HEK293 (cell line): ENCODE measurements around the gene FBXL7.

Experiments
- CTCF ChIP-seq: fragments of 450-650 bp; formaldehyde crosslinking; IDR thresholded peaks from 2 replicates; pipeline ENCODE4 v1.5.1; 2016; ENCODE audit warnings: missing biosample characterization, missing genetic modification characterization
- SP7 ChIP-seq: fragments of 450-650 bp; formaldehyde crosslinking; IDR thresholded peaks from 2 replicates; pipeline ENCODE4 v1.5.1; 2016; ENCODE audit warnings: missing biosample characterization, missing genetic modification characterization
- TCF7L2 ChIP-seq: IDR thresholded peaks from 2 replicates; pipeline ENCODE4 v1.6.1; 2011; ENCODE audit warnings: low read depth, mild to moderate bottlenecking, inconsistent platforms, low read length, moderate library complexity, borderline replicate concordance
- ZNF133 ChIP-seq: fragments of 450-650 bp; formaldehyde crosslinking; IDR thresholded peaks from 2 replicates; pipeline ENCODE4 v1.5.1; 2016; ENCODE audit warnings: missing biosample characterization, missing genetic modification characterization
- ZNF274 ChIP-seq, 2 experiments: fragments of 200-500 bp in 1 of 2; fragments of 450-650 bp in 1 of 2; sonication (Bioruptor generic) in 1 of 2; formaldehyde crosslinking in 1 of 2; IDR thresholded peaks; 2 replicates each; pipeline versions ENCODE4 v1.5.1 to v1.6.1; 2014 to 2016; ENCODE audit warnings: borderline replicate concordance in 1 of 2, inconsistent platforms in 1 of 2, low read length in 1 of 2, missing biosample characterization in 1 of 2, missing genetic modification characterization in 1 of 2
- ZNF292 ChIP-seq: fragments of 450-650 bp; formaldehyde crosslinking; IDR thresholded peaks from 2 replicates; pipeline ENCODE4 v1.5.1; 2016; ENCODE audit warnings: low read depth, missing biosample characterization, missing genetic modification characterization, borderline replicate concordance
- ZNF785 ChIP-seq: fragments of 450-650 bp; formaldehyde crosslinking; IDR thresholded peaks from 2 replicates; pipeline ENCODE4 v1.5.1; 2016; ENCODE audit warnings: missing biosample characterization, missing genetic modification characterization
- ZSCAN18 ChIP-seq: fragments of 450-650 bp; formaldehyde crosslinking; IDR thresholded peaks from 2 replicates; pipeline ENCODE4 v1.5.1; 2016; ENCODE audit warnings: missing biosample characterization, missing genetic modification characterization
- TF ChIP-seq, protein P1 (sequence below): fragments of 450-650 bp; formaldehyde crosslinking; IDR thresholded peaks from 2 replicates; pipeline ENCODE4 v1.5.1; 2016; ENCODE audit warnings: missing biosample characterization, missing genetic modification characterization
- TF ChIP-seq, protein P2 (sequence below): sonication (generic); formaldehyde crosslinking; IDR thresholded peaks from 2 replicates; pipeline ENCODE4 v1.8.1; 2022; ENCODE audit warnings: mild to moderate bottlenecking, moderate library complexity, missing genetic modification reagents

DNA sequence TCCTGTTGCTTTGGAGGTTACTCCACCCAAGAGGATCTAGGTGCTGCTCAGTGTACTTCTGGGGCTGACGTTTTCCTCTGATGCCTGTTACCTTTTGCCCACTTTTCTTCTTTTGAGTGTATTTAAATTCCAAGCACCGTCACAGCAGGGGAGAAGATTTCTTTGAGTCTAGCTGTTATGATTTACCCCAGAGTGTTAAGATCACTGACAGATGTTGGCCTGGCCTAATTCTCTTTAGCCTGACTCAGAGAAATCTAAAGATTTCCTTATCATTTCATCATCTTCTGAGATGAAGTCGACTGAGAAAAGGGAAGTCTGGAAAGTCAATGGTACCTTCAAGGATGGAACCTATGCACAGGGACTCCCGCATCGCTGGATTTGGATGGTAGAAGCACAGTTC, 191.5 kb downstream of the FBXL7 start:
- TF ChIP-seq CTCF (tag by site-specific recombination): no peak
- TF ChIP-seq ZNF292 (tag by site-specific recombination): no peak
- TF ChIP-seq SP7 (tag by site-specific recombination): no peak
- no peak for TF ChIP-seq TCF7L2
- TF ChIP-seq, protein P1, sequence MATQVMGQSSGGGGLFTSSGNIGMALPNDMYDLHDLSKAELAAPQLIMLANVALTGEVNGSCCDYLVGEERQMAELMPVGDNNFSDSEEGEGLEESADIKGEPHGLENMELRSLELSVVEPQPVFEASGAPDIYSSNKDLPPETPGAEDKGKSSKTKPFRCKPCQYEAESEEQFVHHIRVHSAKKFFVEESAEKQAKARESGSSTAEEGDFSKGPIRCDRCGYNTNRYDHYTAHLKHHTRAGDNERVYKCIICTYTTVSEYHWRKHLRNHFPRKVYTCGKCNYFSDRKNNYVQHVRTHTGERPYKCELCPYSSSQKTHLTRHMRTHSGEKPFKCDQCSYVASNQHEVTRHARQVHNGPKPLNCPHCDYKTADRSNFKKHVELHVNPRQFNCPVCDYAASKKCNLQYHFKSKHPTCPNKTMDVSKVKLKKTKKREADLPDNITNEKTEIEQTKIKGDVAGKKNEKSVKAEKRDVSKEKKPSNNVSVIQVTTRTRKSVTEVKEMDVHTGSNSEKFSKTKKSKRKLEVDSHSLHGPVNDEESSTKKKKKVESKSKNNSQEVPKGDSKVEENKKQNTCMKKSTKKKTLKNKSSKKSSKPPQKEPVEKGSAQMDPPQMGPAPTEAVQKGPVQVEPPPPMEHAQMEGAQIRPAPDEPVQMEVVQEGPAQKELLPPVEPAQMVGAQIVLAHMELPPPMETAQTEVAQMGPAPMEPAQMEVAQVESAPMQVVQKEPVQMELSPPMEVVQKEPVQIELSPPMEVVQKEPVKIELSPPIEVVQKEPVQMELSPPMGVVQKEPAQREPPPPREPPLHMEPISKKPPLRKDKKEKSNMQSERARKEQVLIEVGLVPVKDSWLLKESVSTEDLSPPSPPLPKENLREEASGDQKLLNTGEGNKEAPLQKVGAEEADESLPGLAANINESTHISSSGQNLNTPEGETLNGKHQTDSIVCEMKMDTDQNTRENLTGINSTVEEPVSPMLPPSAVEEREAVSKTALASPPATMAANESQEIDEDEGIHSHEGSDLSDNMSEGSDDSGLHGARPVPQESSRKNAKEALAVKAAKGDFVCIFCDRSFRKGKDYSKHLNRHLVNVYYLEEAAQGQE: no peak
- no peak for TF ChIP-seq ZNF274 (IDR thresholded peaks at IDR 0.05; ENCODE audit: low read length)
- no peak for TF ChIP-seq ZNF274 (tag by site-specific recombination; IDR thresholded peaks at IDR 0.05; ENCODE audit: borderline replicate concordance)
- no peak for TF ChIP-seq ZNF133
- TF ChIP-seq ZSCAN18 (tag by site-specific recombination): no peak
- TF ChIP-seq, protein P2, sequence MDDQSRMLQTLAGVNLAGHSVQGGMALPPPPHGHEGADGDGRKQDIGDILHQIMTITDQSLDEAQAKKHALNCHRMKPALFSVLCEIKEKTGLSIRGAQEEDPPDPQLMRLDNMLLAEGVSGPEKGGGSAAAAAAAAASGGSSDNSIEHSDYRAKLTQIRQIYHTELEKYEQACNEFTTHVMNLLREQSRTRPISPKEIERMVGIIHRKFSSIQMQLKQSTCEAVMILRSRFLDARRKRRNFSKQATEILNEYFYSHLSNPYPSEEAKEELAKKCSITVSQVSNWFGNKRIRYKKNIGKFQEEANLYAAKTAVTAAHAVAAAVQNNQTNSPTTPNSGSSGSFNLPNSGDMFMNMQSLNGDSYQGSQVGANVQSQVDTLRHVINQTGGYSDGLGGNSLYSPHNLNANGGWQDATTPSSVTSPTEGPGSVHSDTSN (CRISPR knock-in tag): no peak
- TF ChIP-seq ZNF785 (tag by site-specific recombination): no peak
